Measurements from ENCODE around the gene MX2.

The MX2 gene

DNA sequence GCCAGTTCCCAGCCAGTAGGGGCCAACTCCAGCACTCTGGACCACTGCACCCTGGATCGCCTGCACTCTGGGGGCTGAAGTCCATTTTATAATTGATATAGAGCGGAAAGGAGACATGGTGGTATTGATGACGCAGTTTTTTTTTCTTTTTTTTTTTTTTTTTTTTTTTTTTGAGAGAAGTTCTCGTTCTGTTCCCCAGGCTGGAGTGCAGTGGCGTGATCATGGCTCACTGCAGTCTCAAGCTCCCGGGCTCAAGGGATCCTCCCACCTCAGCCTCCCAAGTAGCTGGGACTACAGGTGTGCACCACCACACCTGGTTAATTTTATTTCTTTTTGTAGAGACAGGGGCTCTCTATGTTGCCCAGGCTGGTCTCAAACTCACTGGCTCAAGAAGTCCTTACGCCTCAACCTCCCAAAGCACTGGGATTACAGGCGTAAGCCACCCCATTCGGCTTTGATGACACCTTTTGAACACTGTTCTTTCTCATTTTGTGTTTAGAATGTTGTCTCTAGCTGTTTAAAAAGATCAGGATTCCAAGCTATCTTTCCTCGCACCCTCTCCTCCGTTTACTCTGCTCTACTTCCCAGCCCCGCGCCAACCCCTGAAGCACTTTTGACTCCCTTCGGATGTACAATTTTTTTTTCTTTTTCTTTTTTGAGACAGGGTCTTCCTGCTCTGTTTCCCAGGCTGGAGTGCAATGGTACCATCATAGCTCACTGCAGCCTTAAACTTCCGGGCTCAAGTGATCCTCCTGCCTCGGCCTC is 960 bp downstream of the MX2 start:
- TF ChIP-seq CTCF (IDR thresholded peaks at IDR 0.05; ENCODE audit: low read depth, low read length): no peak
- no peak overlapping the region for H3K4me3 ChIP-seq (ENCODE audit: low read depth, low read length)

- no peak overlapping the region for H3K4me3 ChIP-seq (ENCODE audit: low read depth, low read length)
- no peak for TF ChIP-seq CTCF (IDR thresholded peaks at IDR 0.05; ENCODE audit: low read depth, low read length)
Measured at GRCh38 chr21:41363370-41364270, 1.8 kb downstream of the MX2 start.

- H3K4me3 ChIP-seq (ENCODE audit: low read depth, low read length): no peak overlapping the region
Measured at GRCh38 chr21:41364308-41364707, 2.5 kb downstream of the MX2 start.

DNA sequence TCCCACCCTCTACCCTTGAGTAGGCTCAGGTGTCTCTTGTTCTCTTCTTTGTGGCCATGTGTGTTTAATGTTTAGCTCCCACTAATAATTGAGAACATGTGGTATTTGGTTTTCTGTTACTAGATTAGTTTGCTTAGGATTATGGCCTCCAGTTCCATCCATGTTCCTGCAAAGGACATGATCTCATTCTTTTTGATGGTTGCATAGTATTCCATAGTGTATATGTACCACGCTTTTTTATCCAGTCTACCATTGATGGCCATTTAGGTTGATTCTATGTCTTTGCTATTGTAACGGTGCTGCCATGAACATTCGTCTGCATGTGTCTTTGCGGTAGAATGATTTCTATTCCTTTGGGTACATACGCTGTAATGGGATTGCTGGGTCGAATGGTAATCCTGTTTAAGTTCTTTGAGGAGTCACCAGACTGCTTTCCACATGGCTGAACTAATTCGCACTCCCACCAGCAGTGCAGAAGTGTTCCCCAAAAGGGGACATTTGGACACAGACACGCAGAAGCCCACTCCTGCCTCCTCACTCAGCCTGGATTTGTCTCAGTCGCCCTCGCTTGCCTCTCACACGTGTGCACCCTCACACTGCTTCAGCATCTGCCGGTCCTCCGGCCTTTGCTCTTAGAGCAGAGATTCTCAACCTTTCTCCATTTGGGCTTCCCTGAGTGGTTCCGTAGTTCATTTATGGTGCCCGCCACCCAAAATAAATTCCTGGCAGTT is 3.7 kb downstream of the MX2 start:
- TF ChIP-seq CTCF (IDR thresholded peaks at IDR 0.05; ENCODE audit: low read depth, low read length): no peak
- H3K4me3 ChIP-seq (ENCODE audit: low read depth, low read length): no peak overlapping the region

More at GRCh38 chr21:41364308-41364707, 2.5 kb downstream of the MX2 start:
- TF ChIP-seq CTCF (IDR thresholded peaks at IDR 0.05; ENCODE audit: low read depth, low read length): no peak

DNA sequence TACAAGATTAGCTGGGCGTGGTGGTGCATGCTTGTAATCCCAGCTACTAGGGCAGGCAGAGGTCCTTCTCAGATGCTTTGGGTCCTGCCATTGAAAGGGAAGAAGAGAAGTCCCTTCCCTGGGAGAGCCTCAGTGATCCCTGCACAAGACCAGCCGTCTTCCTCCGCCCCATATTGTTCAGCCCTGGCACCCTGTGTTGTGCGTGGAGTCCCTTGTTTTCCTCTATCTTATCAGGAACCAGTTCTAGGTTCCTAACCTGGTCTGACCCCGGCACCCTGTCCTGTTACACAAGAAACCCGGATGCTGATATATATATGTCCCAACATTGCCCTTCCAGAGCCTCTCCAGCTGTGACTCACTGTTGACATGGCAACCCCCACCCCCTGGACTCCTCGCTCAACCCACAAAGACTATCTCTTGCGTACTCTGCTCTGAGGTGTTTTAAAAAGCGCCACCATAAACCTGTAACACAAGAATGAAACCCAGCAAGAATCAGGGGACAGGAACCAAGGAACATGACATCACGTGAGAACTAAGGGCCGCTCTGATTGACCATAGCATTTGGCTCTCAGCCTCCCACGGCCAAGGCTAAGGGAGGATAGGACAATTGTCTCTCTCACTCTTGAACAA is 4.8 kb downstream of the MX2 start:
- TF ChIP-seq CTCF (IDR thresholded peaks at IDR 0.05; ENCODE audit: low read depth, low read length): no peak
- H3K4me3 ChIP-seq (ENCODE audit: low read depth, low read length): no peak overlapping the region

- TF ChIP-seq CTCF (IDR thresholded peaks at IDR 0.05; ENCODE audit: low read depth, low read length): no peak
- H3K4me3 ChIP-seq (ENCODE audit: low read depth, low read length): no peak overlapping the region
Measured at GRCh38 chr21:41367301-41367944, 5.6 kb downstream of the MX2 start.
